K562 (cell line): ENCODE measurements around the gene THSD8. TPM values are rescaled to one million over a fixed set of nuclear protein-coding genes. Genes with fewer than 3 reads are reported as not detected.

Source experiments
- MLLT1 ChIP-seq, 2 experiments: fragments of 450-650 bp; IDR thresholded peaks; 2 replicates each; pipeline ENCODE4 v1.6.1; 2016
- MTA1 ChIP-seq: fragments of 450-650 bp; IDR thresholded peaks from 2 replicates; pipeline ENCODE4 v1.6.1; 2017; ENCODE audit warnings: borderline replicate concordance
- NCOA4 ChIP-seq: fragments of 450-650 bp; IDR thresholded peaks from 2 replicates; pipeline ENCODE4 v1.6.1; 2018; ENCODE audit warnings: mild to moderate bottlenecking; ENCODE audit not compliant: partially characterized antibody
- REST ChIP-seq, 2 experiments: fragments of 450-650 bp; formaldehyde crosslinking in 1 of 2; IDR thresholded peaks; 2 replicates each; pipeline versions ENCODE4 v1.4.0 to v1.6.1; 2014 to 2020; ENCODE audit warnings: mild to moderate bottlenecking in 2 of 2, borderline replicate concordance in 1 of 2, low read depth in 1 of 2
- USF1 ChIP-seq: sonication (generic); formaldehyde crosslinking; IDR thresholded peaks from 2 replicates; pipeline ENCODE4 v1.9.0; 2022; ENCODE audit warnings: mild to moderate bottlenecking, missing genetic modification reagents
- polyA plus RNA-seq, 8 experiments: library from polyadenylated mRNA; depleted of rRNA in 4 of 8; stranded (reverse) in 5 of 8; unstranded in 3 of 8; fragments of >200 nt; fragmentation: Nextera tagmentation in 2 of 8; fragmentation: Illumina TruSeq in 1 of 8; extraction: Ambion mirVana in 2 of 8; extraction: Trizol in 1 of 8; gene quantifications; 2 replicates each; pipeline versions ENCODE4 v1.2.1 to v1.2.3, GENCODE V29; 2011 to 2014; ENCODE audit warnings: inconsistent platforms in 1 of 8, missing spikeins in 1 of 8
- total RNA-seq, 7 experiments: library from RNA; depleted of rRNA in 6 of 7; stranded (reverse); fragments of >200 nt in 6 of 7; fragmentation: Illumina TruSeq in 2 of 7; extraction: Trizol in 2 of 7; gene quantifications; 2 replicates each; pipeline versions ENCODE4 v1.2.1 to v1.2.3, GENCODE V29; 2011 to 2021; ENCODE audit warnings: low replicate concordance in 1 of 7
- TF ChIP-seq, protein P1 (sequence below): fragments of 200-800 bp; sonication (Bioruptor generic); IDR thresholded peaks from 2 replicates; pipeline ENCODE4 v1.6.1; 2016; ENCODE audit warnings: missing genetic modification characterization, missing compliant biosample characterization
- TF ChIP-seq, protein P2 (sequence below): fragments of 450-650 bp; conservative IDR thresholded peaks from 2 replicates; pipeline ENCODE4 v1.6.1; 2016; ENCODE audit warnings: missing genetic modification characterization, low read depth, mild to moderate bottlenecking, missing compliant biosample characterization, moderate library complexity

Gene THSD8
- total and polyA plus RNA-seq, 9 of the 15 experiments (the other 6 are each of a cell fraction or from before 2014, with no cell fraction given), result 8.4 to 42.4 (median 19.9) TPM; not detected in 2

- TF ChIP-seq REST (IDR thresholded peaks at IDR 0.05; ENCODE audit: borderline replicate concordance), result peak; percentile 93
- TF ChIP-seq REST (CRISPR knock-in tag; IDR thresholded peaks at IDR 0.05; ENCODE audit: low read depth), result peak; percentile 42; the same call in 1 of the 2 replicates
- TF ChIP-seq USF1 (CRISPR knock-in tag), result peak; percentile 16; the same call in 1 of the 2 replicates
- TF ChIP-seq, protein P1, sequence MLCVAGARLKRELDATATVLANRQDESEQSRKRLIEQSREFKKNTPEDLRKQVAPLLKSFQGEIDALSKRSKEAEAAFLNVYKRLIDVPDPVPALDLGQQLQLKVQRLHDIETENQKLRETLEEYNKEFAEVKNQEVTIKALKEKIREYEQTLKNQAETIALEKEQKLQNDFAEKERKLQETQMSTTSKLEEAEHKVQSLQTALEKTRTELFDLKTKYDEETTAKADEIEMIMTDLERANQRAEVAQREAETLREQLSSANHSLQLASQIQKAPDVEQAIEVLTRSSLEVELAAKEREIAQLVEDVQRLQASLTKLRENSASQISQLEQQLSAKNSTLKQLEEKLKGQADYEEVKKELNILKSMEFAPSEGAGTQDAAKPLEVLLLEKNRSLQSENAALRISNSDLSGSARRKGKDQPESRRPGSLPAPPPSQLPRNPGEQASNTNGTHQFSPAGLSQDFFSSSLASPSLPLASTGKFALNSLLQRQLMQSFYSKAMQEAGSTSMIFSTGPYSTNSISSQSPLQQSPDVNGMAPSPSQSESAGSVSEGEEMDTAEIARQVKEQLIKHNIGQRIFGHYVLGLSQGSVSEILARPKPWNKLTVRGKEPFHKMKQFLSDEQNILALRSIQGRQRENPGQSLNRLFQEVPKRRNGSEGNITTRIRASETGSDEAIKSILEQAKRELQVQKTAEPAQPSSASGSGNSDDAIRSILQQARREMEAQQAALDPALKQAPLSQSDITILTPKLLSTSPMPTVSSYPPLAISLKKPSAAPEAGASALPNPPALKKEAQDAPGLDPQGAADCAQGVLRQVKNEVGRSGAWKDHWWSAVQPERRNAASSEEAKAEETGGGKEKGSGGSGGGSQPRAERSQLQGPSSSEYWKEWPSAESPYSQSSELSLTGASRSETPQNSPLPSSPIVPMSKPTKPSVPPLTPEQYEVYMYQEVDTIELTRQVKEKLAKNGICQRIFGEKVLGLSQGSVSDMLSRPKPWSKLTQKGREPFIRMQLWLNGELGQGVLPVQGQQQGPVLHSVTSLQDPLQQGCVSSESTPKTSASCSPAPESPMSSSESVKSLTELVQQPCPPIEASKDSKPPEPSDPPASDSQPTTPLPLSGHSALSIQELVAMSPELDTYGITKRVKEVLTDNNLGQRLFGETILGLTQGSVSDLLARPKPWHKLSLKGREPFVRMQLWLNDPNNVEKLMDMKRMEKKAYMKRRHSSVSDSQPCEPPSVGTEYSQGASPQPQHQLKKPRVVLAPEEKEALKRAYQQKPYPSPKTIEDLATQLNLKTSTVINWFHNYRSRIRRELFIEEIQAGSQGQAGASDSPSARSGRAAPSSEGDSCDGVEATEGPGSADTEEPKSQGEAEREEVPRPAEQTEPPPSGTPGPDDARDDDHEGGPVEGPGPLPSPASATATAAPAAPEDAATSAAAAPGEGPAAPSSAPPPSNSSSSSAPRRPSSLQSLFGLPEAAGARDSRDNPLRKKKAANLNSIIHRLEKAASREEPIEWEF (CRISPR knock-in tag), result no peak
- TF ChIP-seq, protein P2, sequence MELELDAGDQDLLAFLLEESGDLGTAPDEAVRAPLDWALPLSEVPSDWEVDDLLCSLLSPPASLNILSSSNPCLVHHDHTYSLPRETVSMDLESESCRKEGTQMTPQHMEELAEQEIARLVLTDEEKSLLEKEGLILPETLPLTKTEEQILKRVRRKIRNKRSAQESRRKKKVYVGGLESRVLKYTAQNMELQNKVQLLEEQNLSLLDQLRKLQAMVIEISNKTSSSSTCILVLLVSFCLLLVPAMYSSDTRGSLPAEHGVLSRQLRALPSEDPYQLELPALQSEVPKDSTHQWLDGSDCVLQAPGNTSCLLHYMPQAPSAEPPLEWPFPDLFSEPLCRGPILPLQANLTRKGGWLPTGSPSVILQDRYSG, result no peak
- TF ChIP-seq NCOA4, result no peak
- TF ChIP-seq MLLT1 (IDR thresholded peaks at IDR 0.05), result peak; percentile 62; a peak in 2 of 4 replicates
- TF ChIP-seq MTA1, result no peak
Observed at GRCh38 chr19:12796146-12797071, 5.5 kb upstream of the THSD8 start (continued).
